Fibroblast of lung (primary cell): ENCODE data around the gene TNFRSF19.

Experiments
- CTCF ChIP-seq, 2 donors: IDR thresholded peaks in 1 of 2; conservative IDR thresholded peaks in 1 of 2; 1 replicate in 1 of 2; 2 replicates in 1 of 2; pipeline ENCODE4 v1.5.1; 2011 to 2012; ENCODE audit warnings: low read length in 2 of 2, control low read depth in 1 of 2, inconsistent platforms in 1 of 2, low read depth in 1 of 2, mild to moderate bottlenecking in 1 of 2
- EZH2 ChIP-seq: IDR thresholded peaks from 2 replicates; pipeline ENCODE4 v1.5.1; 2012; ENCODE audit warnings: low read length, control low read depth, mild to moderate bottlenecking; ENCODE audit errors: missing control alignments

- TF ChIP-seq CTCF (conservative IDR thresholded peaks at IDR 0.05 in 1 of 2, IDR thresholded peaks at IDR 0.05 in 1 of 2; ENCODE audit: low read depth in 1 of 2, low read length in 2 of 2) (no peak), EZH2 (no peak)
These were observed 13.2 kb upstream of the TNFRSF19 start for GRCh38 chr13:23557043-23557442.
